PC-3 (cell line): Measurements from ENCODE around the gene NR1I2.

Experiments used
- CTCF ChIP-seq: fragments of 300-600 bp; sonication (generic); conservative IDR thresholded peaks from 2 replicates; pipeline ENCODE4 v1.5.1; 2017; ENCODE audit warnings: antibody characterized with exemption, low read depth, mild to moderate bottlenecking, low read length
- EZH2phosphoT487 ChIP-seq: fragments of 300-600 bp; sonication (generic); IDR thresholded peaks from 2 replicates; pipeline ENCODE4 v1.6.1; 2018; ENCODE audit warnings: mild to moderate bottlenecking, antibody characterized with exemption, low read length, borderline replicate concordance

- TF ChIP-seq CTCF (no peak), EZH2phosphoT487 (no peak)
These were observed 77.1 kb downstream of the NR1I2 start for GRCh38 chr3:119858957-119859356.
